Activated naive CD4-positive, alpha-beta T cell treated with anti-CD3 and anti-CD28 coated beads, Interleukin-2, amount 50 U/mL, for 24 hours (primary cell): ENCODE measurements around the gene SGCB.
"Not testable (repeated sequence)": the region's sequence is repeated elsewhere in the genome, so short reads cannot be mapped to it uniquely, and the experiment has no call there.

Experiments
- H3K27ac Mint-ChIP-seq: one replicate; pipeline ENCODE4 v1.8.0; 2021; ENCODE audit warnings: mild to moderate bottlenecking, mixed read lengths
- H3K27me3 Mint-ChIP-seq: one replicate; pipeline ENCODE4 v1.8.0; 2021; ENCODE audit warnings: mixed read lengths
- H3K36me3 Mint-ChIP-seq: one replicate; pipeline ENCODE4 v1.8.0; 2021; ENCODE audit warnings: mixed read lengths
- H3K4me1 Mint-ChIP-seq: one replicate; pipeline ENCODE4 v1.8.0; 2021; ENCODE audit warnings: mixed read lengths
- H3K4me3 Mint-ChIP-seq: one replicate; pipeline ENCODE4 v1.8.0; 2021; ENCODE audit warnings: mild to moderate bottlenecking, mixed read lengths
- H3K9me3 Mint-ChIP-seq: one replicate; pipeline ENCODE4 v1.8.0; 2021; ENCODE audit warnings: mixed read lengths

Gene SGCB

DNA sequence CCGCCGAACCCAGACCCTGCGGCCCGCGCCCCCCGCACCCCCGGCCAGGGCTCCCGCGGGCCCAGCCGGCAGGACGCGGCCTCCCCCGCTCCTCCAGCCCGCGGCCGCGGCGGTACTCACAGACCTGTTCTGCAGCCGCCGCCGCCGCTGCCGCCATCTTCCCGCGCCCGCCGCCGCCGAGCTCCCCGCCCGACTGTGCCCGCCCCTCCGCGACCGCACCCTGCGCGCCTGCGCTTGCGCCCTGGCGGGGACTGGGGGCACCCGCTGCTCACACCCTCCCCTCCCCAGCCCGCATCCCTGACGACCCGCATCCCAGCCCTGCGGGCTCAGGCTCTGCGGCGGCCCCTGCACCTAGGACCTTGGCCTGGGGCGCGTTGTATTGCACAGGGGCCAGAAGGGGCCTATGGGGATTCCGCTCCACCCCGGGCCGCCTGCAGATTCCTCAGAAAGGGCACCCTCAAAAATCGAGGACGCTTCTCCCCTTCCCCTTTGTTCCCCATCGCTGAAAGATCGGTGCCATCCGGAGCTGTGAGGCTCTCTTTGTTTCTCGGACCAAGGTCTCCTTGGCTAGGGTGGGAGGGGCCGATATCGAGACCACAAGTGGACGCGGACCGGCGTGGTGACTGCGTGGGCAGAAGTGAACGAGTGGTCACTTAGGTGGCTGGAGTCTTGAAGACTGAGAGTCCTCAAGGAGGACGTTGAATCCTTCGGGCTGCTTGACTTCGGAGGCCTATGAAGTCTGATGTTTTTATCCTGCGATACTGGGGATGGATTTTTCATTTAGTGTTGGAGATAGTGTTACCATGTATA is at the start of gene SGCB:
Gene SGCB (minus strand): TSS at position 197 of the 810 bp plus-strand sequence. CDS start 40 bp downstream, at position 157.
- peaks cover 14% of the 10 kb centered on the region for H3K4me1 Mint-ChIP-seq
- no peaks in the 10 kb centered on the region for H3K9me3 Mint-ChIP-seq
- H3K4me3 Mint-ChIP-seq = peak within 1 kb of the TSS; percentile 92
- peaks cover 15% of the 10 kb centered on the region for H3K27me3 Mint-ChIP-seq
- H3K27ac Mint-ChIP-seq = no peak within 1 kb of the TSS
- no peaks in the 10 kb centered on the region for H3K36me3 Mint-ChIP-seq

GRCh38 chr4:52086425-52086824 is 48.3 kb upstream of the SGCB start:
- not testable (repeated sequence) for H3K27ac Mint-ChIP-seq, H3K27me3 Mint-ChIP-seq, H3K4me3 Mint-ChIP-seq, H3K4me1 Mint-ChIP-seq, H3K36me3 Mint-ChIP-seq, H3K9me3 Mint-ChIP-seq

- Mint-ChIP-seq H3K36me3 (no peaks in the 10 kb centered on the region), H3K9me3 (no peaks in the 10 kb centered on the region), H3K4me3 (no peak overlapping the region), H3K27me3 (peaks cover 14% of the 10 kb centered on the region), H3K27ac (no peak overlapping the region), H3K4me1 (no peaks in the 10 kb centered on the region)
Measured at GRCh38 chr4:52081216-52081615, 43.1 kb upstream of the SGCB start.

GRCh38 chr4:52079659-52080058 is 41.6 kb upstream of the SGCB start:
- no peaks in the 10 kb centered on the region for H3K9me3 Mint-ChIP-seq
- no peak overlapping the region for H3K27ac Mint-ChIP-seq
- no peaks in the 10 kb centered on the region for H3K36me3 Mint-ChIP-seq
- no peak overlapping the region for H3K4me3 Mint-ChIP-seq
- H3K27me3 Mint-ChIP-seq = peaks cover 24% of the 10 kb centered on the region
- no peaks in the 10 kb centered on the region for H3K4me1 Mint-ChIP-seq

GRCh38 chr4:52076731-52077130 is 38.6 kb upstream of the SGCB start:
- Mint-ChIP-seq H3K4me1 (no peaks in the 10 kb centered on the region), H3K27ac (peak overlapping the region; percentile 5), H3K4me3 (no peak overlapping the region), H3K36me3 (no peaks in the 10 kb centered on the region), H3K9me3 (no peaks in the 10 kb centered on the region), H3K27me3 (peaks cover 29% of the 10 kb centered on the region)

GRCh38 chr4:52071791-52072546 is 33.9 kb upstream of the SGCB start:
- Mint-ChIP-seq H3K27me3 (peaks cover 43% of the 10 kb centered on the region), H3K27ac (no peak overlapping the region), H3K4me3 (no peak overlapping the region), H3K36me3 (no peaks in the 10 kb centered on the region), H3K9me3 (no peaks in the 10 kb centered on the region), H3K4me1 (no peaks in the 10 kb centered on the region)

DNA sequence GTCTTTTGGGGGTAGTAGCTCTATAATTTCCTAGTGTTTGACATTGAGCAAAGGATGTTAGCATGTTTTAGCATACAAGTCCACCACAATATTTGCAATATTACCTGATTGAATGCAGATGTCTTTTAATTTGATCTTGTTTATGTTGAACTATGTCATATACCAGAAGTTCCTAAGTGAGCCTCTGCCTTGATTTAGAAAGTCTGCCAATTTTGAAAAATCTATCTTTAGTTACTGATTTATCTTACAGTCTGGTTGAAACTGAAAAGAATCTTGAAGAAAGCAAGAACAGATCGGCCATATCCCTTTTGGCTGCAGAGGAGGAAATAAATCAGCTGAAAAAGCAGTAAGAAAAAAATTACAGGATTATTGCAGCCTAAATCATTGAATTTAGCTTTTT is 31.5 kb upstream of the SGCB start:
- Mint-ChIP-seq H3K36me3 (no peaks in the 10 kb centered on the region), H3K27me3 (peaks cover 40% of the 10 kb centered on the region)

DNA sequence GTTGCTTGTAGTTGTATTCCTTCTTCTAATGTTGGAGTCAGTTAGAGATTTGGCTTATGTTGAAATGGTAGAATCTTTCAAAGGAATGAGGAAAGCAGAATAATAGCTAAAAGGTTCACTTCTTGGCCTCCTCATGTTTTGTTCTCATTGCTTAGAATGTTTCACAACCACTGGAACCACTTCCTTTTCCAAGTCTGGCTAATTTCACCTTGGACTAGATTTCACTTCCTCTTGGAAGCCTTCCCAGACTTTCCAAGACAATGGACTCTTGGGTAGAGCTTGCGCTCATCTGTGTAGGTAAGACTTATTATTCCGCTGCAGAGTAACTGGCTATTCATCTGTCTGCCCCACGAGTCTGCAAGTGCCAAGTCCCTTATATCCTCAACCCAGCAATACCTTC is 21.3 kb upstream of the SGCB start:
- H3K4me3 Mint-ChIP-seq = no peak overlapping the region
- no peak overlapping the region for H3K27ac Mint-ChIP-seq
- no peaks in the 10 kb centered on the region for H3K9me3 Mint-ChIP-seq
- H3K4me1 Mint-ChIP-seq = no peaks in the 10 kb centered on the region
- no peaks in the 10 kb centered on the region for H3K36me3 Mint-ChIP-seq
- H3K27me3 Mint-ChIP-seq = peaks cover 13% of the 10 kb centered on the region

More for the DNA sequence above, 31.5 kb upstream of the SGCB start:
- Mint-ChIP-seq H3K4me3 (no peak overlapping the region), H3K4me1 (no peaks in the 10 kb centered on the region), H3K27ac (no peak overlapping the region), H3K9me3 (peaks cover 4% of the 10 kb centered on the region)

DNA sequence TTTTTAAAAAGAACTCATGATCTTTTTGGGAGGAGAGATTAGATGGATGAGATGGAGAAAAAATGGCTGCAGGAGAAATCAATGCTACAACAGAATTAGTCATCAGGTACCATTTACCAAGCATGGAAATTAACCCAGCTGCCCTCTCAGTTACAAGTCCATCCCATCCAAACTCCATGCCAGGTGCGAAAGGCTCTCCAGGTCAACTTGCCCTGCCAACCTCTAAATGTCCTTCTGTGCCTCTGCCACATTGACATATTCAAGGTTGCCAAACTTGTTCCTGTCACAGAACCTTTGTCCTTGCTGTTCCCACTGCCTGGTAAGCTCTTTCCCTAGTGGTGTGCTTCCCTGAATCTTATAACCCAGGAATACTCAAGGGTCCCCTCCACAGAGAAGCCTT is 20.2 kb upstream of the SGCB start:
- no peaks in the 10 kb centered on the region for H3K4me1 Mint-ChIP-seq
- no peak overlapping the region for H3K4me3 Mint-ChIP-seq
- peaks cover 20% of the 10 kb centered on the region for H3K27me3 Mint-ChIP-seq
- H3K9me3 Mint-ChIP-seq = no peaks in the 10 kb centered on the region
- no peaks in the 10 kb centered on the region for H3K36me3 Mint-ChIP-seq
- no peak overlapping the region for H3K27ac Mint-ChIP-seq

GRCh38 chr4:52057196-52057595 is 19.1 kb upstream of the SGCB start:
- Mint-ChIP-seq H3K4me1 (peaks cover 5% of the 10 kb centered on the region), H3K27me3 (peaks cover 30% of the 10 kb centered on the region), H3K4me3 (no peak overlapping the region)

GRCh38 chr4:52054254-52054653 is 16.2 kb upstream of the SGCB start:
- H3K4me1 Mint-ChIP-seq = peaks cover 11% of the 10 kb centered on the region
- no peak overlapping the region for H3K27ac Mint-ChIP-seq
- peaks cover 43% of the 10 kb centered on the region for H3K27me3 Mint-ChIP-seq
- H3K4me3 Mint-ChIP-seq = no peak overlapping the region
- no peaks in the 10 kb centered on the region for H3K36me3 Mint-ChIP-seq
- no peaks in the 10 kb centered on the region for H3K9me3 Mint-ChIP-seq

More at GRCh38 chr4:52057196-52057595, 19.1 kb upstream of the SGCB start:
- H3K36me3 Mint-ChIP-seq = no peaks in the 10 kb centered on the region
- no peaks in the 10 kb centered on the region for H3K9me3 Mint-ChIP-seq
- no peak overlapping the region for H3K27ac Mint-ChIP-seq

DNA sequence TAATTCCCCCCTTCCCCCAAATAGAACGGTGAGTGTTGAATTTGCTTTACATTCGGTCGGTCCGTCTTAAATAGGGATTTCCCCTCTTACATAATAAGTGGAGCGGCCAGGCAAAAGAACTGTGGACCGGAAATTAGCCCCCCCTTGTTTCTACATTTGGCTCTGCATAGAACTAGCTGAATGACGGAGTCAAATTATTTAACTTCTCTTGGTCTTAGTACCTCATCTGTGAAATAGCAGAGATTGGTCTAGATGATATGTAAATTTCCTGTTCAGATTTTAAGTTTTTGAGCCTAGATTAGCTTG is 14.3 kb upstream of the SGCB start:
- Mint-ChIP-seq H3K4me1 (peaks cover 11% of the 10 kb centered on the region), H3K27me3 (peaks cover 52% of the 10 kb centered on the region), H3K9me3 (no peaks in the 10 kb centered on the region), H3K36me3 (no peaks in the 10 kb centered on the region), H3K4me3 (peak overlapping the region; percentile 45), H3K27ac (no peak overlapping the region)

- Mint-ChIP-seq H3K36me3 (no peaks in the 10 kb centered on the region), H3K4me3 (peak overlapping the region; percentile 37), H3K27ac (no peak overlapping the region), H3K9me3 (no peaks in the 10 kb centered on the region), H3K4me1 (peaks cover 11% of the 10 kb centered on the region), H3K27me3 (peaks cover 51% of the 10 kb centered on the region)
Measured at GRCh38 chr4:52051615-52052474, 13.7 kb upstream of the SGCB start.

DNA sequence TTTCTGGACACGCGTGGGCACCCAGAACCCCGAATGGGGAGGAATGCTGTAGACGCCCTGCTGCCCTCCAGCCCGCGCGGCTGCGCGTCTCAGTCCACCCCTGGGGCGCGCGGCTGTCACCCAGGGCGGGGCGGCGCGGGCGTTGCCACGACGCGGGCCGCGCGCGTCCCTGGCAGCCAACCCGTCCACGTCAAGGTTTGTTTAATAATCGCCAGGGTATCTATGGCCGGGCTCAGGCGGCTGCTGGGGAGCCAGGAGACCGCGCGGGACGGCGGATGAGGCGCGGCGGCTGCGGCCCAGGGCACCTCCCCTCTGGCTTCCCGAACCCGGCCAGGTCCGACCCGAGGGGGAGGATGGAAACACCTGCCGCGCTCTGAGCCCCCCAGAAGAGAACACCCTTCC is 13.1 kb upstream of the SGCB start, which contains the start of gene SPATA18:
Gene SPATA18 (plus strand): TSS at position 92 of the 402 bp plus-strand sequence. CDS start 401 bp downstream, outside the sequence.
- no peaks in the 10 kb centered on the region for H3K36me3 Mint-ChIP-seq

DNA sequence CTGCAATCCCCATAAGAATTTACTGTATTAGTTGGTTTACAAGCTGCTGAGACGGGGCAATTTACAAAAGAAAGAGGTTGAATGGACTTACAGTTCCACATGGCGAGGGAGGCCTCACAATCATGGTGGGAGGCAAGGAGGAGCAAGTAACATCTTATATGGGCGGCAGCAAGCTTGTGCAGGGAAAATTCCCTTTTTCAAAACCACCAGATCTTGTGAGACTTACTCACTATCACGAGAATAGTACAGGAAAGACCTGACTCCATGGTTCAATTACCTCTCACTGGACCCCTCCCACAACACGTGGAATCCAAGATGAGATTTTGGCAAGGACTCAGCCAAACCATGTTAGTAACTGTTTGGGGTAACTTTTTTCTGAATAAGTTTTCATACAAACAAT is 11.2 kb upstream of the SGCB start:
- H3K4me3 Mint-ChIP-seq = no peak overlapping the region
- no peaks in the 10 kb centered on the region for H3K9me3 Mint-ChIP-seq
- H3K27me3 Mint-ChIP-seq = peaks cover 44% of the 10 kb centered on the region

More for the DNA sequence above, 13.1 kb upstream of the SGCB start, which contains the start of gene SPATA18:
- Mint-ChIP-seq H3K4me3 (peak within 1 kb of the TSS; percentile 37), H3K9me3 (no peaks in the 10 kb centered on the region), H3K27ac (no peak within 1 kb of the TSS), H3K27me3 (peaks cover 54% of the 10 kb centered on the region), H3K4me1 (peaks cover 11% of the 10 kb centered on the region)

More for the DNA sequence above, 11.2 kb upstream of the SGCB start:
- no peak overlapping the region for H3K27ac Mint-ChIP-seq
- peaks cover 11% of the 10 kb centered on the region for H3K4me1 Mint-ChIP-seq
- no peaks in the 10 kb centered on the region for H3K36me3 Mint-ChIP-seq
